ENCODE measurements around the gene KCNH1.

Gene KCNH1

DNA sequence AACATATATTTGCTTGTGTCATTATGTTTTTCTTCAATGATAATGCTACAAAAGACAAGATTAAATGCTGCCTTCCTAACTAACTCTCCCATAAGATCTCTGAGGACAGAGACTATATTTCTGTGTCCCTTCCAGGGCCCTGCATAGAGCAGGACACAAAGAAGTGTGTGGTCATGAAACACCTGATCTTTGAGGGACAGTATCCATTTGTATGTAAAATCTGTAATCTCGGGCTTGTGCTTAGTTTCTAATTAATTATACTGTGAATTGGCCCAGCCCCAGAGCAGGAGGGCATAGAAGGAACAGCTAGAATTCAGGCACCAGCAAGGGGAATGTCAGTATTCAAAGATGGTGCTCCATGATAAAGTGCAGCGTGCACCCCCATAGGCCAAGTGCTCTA is 430.4 kb downstream of the KCNH1 start:
- Histone ChIP-seq H3K9me3 (ENCODE audit: control insufficient read depth, insufficient read depth, low read length) (no peaks in the 10 kb centered on the region), H3K36me3 (ENCODE audit: insufficient read depth, low read length) (no peaks in the 10 kb centered on the region), H3K9ac (ENCODE audit: low read depth, low read length) (no peak overlapping the region), H3K4me1 (ENCODE audit: insufficient read depth, low read length) (no peaks in the 10 kb centered on the region)

DNA sequence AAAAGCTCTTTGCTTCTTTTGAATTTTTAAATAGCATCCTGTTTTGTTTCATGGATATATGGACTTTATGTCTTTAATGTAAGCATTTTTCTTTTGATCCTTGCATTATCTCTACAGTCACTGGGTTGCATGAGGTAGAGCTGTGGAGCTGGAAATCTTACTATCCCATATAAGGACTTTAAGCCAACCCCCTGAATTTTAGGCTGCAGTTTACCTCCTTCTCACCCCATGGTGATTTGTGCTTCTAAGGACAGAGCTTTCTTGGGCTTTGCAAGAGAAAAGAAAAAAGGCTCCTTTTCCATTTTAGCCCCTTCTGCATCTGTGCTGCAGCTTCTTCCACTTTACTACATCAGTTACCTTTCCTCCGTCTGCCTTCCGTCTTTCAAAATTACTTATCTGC is 431.4 kb downstream of the KCNH1 start:
- Histone ChIP-seq H3K4me1 (ENCODE audit: insufficient read depth, low read length) (no peaks in the 10 kb centered on the region), H3K9ac (ENCODE audit: low read depth, low read length) (no peak overlapping the region), H3K36me3 (ENCODE audit: insufficient read depth, low read length) (no peaks in the 10 kb centered on the region), H3K9me3 (ENCODE audit: control insufficient read depth, insufficient read depth, low read length) (no peaks in the 10 kb centered on the region)

DNA sequence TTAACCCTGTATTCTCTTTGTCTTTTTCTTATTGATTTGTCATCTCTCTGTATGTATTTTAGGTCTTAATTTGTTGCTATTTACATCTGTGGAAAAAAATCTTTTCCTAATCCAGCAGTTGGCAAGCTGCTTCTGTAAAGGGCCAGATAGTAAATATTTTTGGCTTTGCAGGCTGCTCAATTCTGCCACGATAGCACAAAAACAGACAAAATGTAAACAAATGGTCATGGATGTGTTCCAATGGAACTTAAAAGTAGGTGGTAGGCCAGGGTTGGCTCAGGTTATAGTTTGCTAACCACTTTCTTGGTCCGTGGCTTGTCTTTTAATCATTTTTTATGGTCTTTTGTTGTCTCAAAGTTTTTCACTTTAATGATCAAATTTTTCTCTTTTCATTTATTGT is 433.4 kb downstream of the KCNH1 start:
- Histone ChIP-seq H3K9ac (ENCODE audit: low read depth, low read length) (no peak overlapping the region), H3K36me3 (ENCODE audit: insufficient read depth, low read length) (no peaks in the 10 kb centered on the region), H3K4me1 (ENCODE audit: insufficient read depth, low read length) (no peaks in the 10 kb centered on the region), H3K9me3 (ENCODE audit: control insufficient read depth, insufficient read depth, low read length) (no peaks in the 10 kb centered on the region)

DNA sequence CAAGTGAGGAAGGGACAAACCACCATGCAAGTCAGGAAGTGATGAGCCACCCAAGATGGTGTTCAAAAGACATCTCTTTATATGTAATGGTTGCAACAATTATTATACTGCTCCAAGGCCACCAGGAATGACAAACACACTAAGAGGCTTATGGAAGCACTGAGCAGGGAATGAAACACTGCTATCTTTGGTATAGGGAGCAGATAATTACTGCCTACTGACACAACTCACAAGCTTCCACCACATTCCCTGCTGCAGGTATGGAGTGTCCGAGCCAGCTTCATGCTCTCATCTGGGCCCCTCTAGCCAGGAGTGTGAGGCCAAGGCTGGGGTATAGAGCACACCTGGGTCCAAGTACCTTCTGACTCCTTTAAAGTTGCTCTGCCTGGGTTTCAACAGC is 433.9 kb downstream of the KCNH1 start:
- no peaks in the 10 kb centered on the region for H3K4me1 ChIP-seq (ENCODE audit: insufficient read depth, low read length)
- no peaks in the 10 kb centered on the region for H3K9me3 ChIP-seq (ENCODE audit: control insufficient read depth, insufficient read depth, low read length)
- H3K36me3 ChIP-seq (ENCODE audit: insufficient read depth, low read length), result no peaks in the 10 kb centered on the region
- no peak overlapping the region for H3K9ac ChIP-seq (ENCODE audit: low read depth, low read length)

DNA sequence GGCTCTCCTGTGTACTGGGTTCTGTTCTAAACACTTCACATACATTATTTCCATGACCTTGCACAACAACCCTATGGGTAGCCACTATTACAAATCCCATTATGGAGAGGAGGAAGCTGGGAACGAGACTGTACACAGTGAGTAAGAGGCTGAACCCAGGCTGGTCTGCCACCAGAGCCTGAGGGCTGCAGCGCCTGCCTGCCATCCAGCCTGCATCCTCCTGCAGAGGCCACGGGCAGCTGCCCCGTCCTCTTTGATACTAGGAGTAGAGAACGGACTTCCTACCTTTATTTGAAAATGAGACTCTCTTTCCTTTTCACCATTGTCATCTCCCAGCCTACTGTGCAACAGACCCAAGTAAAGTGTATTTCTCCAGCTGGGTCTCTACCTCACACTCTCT is 435.3 kb downstream of the KCNH1 start:
- Histone ChIP-seq H3K36me3 (ENCODE audit: insufficient read depth, low read length) (no peaks in the 10 kb centered on the region), H3K4me1 (ENCODE audit: insufficient read depth, low read length) (no peaks in the 10 kb centered on the region), H3K9ac (ENCODE audit: low read depth, low read length) (no peak overlapping the region), H3K9me3 (ENCODE audit: control insufficient read depth, insufficient read depth, low read length) (no peaks in the 10 kb centered on the region)

DNA sequence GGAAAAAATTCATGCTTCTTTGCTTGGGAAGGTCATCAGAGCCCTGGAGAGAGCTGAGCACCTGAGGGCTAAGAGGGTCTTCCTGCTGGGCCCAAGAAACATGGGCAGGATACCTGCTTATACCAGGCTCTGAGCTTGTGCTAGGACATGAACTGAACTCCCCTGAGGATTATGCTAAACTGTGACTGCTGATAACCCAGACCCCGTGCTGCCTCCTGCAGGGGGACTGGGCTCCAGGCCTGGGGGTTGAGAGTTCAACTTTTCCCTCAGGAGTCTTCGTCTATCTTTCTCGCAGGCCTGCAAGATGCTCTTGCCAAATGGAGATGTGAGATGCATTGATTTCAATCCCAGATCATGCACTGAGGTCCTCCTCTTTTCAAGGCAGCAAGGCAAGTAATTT is 436.8 kb downstream of the KCNH1 start:
- Histone ChIP-seq H3K36me3 (ENCODE audit: insufficient read depth, low read length) (no peaks in the 10 kb centered on the region), H3K4me1 (ENCODE audit: insufficient read depth, low read length) (no peaks in the 10 kb centered on the region), H3K9ac (ENCODE audit: low read depth, low read length) (no peak overlapping the region)

DNA sequence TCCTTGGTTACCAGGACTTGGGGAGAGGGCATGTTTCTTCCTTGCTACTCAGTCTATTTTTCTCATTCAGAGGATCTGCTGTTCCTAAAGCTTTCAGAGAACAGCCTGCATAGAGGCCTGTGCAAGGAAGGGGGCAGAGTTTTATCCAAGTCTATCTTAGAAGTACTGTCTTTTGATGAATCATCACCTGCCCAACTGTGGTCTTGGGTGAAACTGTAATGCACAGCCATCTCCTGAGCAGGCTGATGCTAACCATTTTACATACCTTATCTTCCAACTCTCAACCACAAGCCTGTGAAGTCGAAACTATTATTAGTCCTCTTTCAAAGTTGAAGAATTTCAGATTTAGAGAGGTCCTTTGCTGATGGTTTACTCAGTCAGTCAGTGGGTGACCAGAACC is 437.2 kb downstream of the KCNH1 start:
- no peak overlapping the region for H3K9ac ChIP-seq (ENCODE audit: low read depth, low read length)
- H3K9me3 ChIP-seq (ENCODE audit: control insufficient read depth, insufficient read depth, low read length), result no peaks in the 10 kb centered on the region
- H3K4me1 ChIP-seq (ENCODE audit: insufficient read depth, low read length), result no peaks in the 10 kb centered on the region
- H3K36me3 ChIP-seq (ENCODE audit: insufficient read depth, low read length), result no peaks in the 10 kb centered on the region

More for the DNA sequence above, 436.8 kb downstream of the KCNH1 start:
- H3K9me3 ChIP-seq (ENCODE audit: control insufficient read depth, insufficient read depth, low read length), result no peaks in the 10 kb centered on the region

DNA sequence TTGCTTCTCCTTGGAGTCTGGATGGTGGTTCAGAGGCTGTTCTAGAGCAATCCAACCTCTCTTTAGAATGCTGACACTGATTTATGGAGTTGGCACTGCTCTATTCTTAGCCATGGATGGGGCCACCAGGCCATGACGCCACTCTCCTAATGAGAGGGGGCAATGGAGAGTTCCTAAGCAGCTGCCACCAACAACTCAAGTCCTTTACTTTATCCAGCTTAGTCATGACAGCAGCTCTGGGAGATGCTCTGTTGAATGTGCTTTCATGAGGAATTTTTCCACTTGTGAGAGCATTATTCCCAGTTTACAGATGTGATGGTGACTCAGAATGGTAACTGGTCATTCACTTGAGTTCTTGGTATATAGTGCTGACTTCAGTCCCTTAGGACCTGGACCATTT is 438.9 kb downstream of the KCNH1 start:
- Histone ChIP-seq H3K36me3 (ENCODE audit: insufficient read depth, low read length) (no peaks in the 10 kb centered on the region), H3K4me1 (ENCODE audit: insufficient read depth, low read length) (no peaks in the 10 kb centered on the region)

DNA sequence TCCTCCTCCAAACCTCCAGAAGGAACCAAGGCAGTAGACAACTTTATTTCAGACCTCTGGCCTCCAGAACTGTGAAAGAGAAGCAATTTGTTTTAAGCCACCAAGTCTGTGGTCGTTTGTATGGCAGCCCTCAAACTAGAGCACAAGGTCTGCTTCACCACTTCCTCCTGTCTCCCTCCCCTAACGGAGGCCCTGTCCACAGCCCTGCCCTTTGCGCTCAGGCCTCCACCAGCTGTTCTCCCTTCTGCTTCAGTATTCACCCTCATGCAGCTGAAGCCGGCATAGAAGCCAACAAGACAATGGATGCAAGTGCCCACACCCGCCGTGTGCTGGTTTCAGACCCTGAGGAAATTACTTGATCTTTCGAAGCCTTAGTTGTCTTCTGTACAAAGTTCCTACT is 441.2 kb downstream of the KCNH1 start:
- Histone ChIP-seq H3K9ac (ENCODE audit: low read depth, low read length) (no peak overlapping the region), H3K9me3 (ENCODE audit: control insufficient read depth, insufficient read depth, low read length) (no peaks in the 10 kb centered on the region), H3K4me1 (ENCODE audit: insufficient read depth, low read length) (no peaks in the 10 kb centered on the region), H3K36me3 (ENCODE audit: insufficient read depth, low read length) (no peaks in the 10 kb centered on the region)

More for the DNA sequence above, 438.9 kb downstream of the KCNH1 start:
- Histone ChIP-seq H3K9ac (ENCODE audit: low read depth, low read length) (no peak overlapping the region), H3K9me3 (ENCODE audit: control insufficient read depth, insufficient read depth, low read length) (no peaks in the 10 kb centered on the region)

DNA sequence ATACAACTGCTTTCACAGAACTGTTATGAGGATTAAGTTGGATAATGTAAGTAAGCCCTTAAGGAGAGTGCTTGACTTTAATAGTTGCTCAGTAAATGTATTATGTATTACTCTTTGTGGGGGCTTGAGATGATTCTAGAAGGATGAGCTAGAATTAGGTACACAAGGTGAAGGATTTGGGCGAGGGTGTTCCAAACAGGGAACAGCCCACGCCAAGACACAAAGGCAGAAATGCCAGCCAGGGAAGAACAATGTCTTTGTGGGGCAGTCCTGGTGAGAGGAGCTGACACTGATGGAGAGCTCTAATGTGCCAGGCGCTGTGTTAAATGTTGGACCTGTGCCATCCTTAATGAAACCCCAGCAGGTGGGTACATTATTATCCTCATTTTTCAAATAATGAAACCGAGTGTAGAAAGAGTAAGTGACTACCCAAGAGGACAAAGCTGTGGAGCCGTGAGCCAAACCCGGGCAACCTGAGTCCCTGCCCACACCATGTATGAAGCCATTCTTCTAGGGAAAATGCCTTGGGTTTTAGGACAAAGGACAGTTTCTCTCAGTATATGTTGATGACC is 442.8 kb downstream of the KCNH1 start:
- H3K4me1 ChIP-seq (ENCODE audit: insufficient read depth, low read length), result no peaks in the 10 kb centered on the region
- no peaks in the 10 kb centered on the region for H3K9me3 ChIP-seq (ENCODE audit: control insufficient read depth, insufficient read depth, low read length)
- no peaks in the 10 kb centered on the region for H3K36me3 ChIP-seq (ENCODE audit: insufficient read depth, low read length)
- H3K9ac ChIP-seq (ENCODE audit: low read depth, low read length), result no peak overlapping the region

DNA sequence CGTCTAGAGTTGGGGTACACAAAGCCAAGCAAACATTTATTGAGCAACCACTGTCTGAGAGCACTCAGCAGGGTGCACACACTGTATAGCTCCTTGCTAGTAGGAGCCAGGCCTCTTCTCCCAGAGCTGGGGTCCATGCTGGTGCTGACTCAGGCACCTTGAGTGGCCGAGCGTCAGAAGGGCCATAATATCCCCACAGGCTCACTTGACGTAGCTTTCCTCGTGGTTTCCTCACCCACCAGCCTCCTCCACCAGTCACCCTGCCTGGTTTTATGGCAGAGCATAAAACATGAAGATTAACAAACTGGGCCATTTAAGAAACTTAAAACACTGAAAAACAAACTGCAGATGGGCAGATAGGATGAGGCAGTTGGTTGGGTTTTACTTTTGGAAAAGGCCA is 443.7 kb downstream of the KCNH1 start:
- H3K36me3 ChIP-seq (ENCODE audit: insufficient read depth, low read length), result no peaks in the 10 kb centered on the region

DNA sequence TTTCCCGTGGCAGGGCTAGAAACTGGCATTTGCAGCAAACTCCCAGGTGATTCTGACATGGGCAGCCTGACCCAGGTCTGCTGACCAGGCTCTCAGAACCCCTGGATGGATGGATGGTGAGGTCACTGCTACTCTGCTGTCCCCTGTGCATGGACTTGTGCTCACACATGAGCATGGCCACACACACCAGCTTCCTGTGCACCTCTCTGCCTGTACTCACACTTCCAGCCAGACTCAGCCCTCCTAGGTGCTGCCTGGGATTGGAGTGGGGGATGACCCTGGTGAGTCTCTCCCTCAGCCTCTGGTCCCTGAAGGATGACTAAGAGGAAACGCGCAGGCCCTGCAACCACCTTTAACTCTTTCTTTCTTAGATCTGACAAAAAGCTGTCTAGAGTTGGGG is 444.1 kb downstream of the KCNH1 start:
- H3K4me1 ChIP-seq (ENCODE audit: insufficient read depth, low read length), result no peaks in the 10 kb centered on the region
- H3K36me3 ChIP-seq (ENCODE audit: insufficient read depth, low read length), result no peaks in the 10 kb centered on the region
- H3K9ac ChIP-seq (ENCODE audit: low read depth, low read length), result no peak overlapping the region
- H3K9me3 ChIP-seq (ENCODE audit: control insufficient read depth, insufficient read depth, low read length), result no peaks in the 10 kb centered on the region

More for the DNA sequence above, 443.7 kb downstream of the KCNH1 start:
- H3K4me1 ChIP-seq (ENCODE audit: insufficient read depth, low read length), result no peaks in the 10 kb centered on the region
- H3K9ac ChIP-seq (ENCODE audit: low read depth, low read length), result no peak overlapping the region
- no peaks in the 10 kb centered on the region for H3K9me3 ChIP-seq (ENCODE audit: control insufficient read depth, insufficient read depth, low read length)

DNA sequence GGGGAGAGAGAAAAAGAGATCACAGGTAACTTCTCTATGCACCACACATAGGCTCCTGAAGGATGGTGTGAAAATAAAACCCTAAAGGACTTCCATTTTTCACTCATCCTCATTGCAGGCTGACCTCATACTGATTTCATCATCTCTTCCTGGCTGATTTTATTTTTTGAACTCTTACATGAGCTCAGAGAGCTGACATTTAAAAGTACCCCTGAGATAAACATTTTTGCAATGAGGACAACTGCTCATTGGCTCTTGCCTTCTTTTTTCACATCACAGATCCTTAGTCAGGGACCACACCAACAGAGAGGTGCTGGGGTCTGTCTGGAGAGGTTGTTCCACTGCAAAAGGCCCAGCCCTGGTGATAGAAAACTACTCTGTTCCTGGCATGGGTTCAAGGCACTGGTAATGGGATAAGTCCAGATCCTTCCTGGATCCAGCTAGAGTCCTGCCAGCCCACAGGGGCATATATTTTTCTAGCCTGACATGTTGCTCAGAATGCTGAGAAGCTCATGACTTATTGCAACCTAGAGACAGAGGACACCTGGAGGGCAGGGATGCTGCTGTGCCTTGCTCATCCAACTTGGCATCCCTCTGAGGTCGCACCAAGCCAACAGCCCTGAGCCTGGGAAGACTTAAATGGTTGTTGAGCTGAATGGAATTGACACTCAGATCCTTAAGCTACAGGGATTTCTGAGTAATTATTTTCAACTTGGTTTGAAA is 445.3 kb downstream of the KCNH1 start:
- Histone ChIP-seq H3K9ac (ENCODE audit: low read depth, low read length) (no peak overlapping the region), H3K9me3 (ENCODE audit: control insufficient read depth, insufficient read depth, low read length) (no peaks in the 10 kb centered on the region), H3K36me3 (ENCODE audit: insufficient read depth, low read length) (no peaks in the 10 kb centered on the region), H3K4me1 (ENCODE audit: insufficient read depth, low read length) (no peaks in the 10 kb centered on the region)

DNA sequence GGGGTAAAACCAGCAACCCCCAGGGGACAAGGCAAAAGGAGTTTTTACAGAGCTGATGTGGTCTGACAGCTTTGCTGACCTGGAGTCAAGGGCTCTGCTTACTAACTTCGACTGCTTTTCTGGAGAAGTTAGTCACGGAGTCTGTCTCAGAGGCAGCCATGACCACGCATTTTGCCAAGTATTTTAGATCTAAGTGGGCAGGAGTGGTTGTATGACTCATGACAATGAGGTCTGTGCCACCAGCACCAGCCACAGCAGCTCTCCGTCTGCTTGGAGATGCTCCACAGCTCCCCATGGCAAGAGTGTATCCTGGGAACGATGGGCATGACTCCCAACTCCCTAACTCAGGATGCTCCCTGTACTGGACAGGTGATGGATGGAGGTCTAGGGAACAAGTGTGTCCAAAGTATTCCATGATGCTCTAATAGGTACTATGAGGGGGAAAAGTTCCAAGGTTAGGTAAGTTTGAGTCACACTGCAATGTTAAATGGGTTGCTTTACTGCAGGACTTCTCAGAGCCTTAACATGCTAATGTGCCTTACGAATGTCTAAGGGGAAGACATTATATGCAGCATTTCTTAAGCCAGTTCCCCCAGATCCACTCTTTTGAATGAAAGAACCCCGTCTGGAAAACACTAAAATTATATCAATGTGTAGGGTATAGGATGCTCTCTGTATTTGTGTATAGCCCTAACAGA is 446.2 kb downstream of the KCNH1 start:
- Histone ChIP-seq H3K9me3 (ENCODE audit: control insufficient read depth, insufficient read depth, low read length) (no peaks in the 10 kb centered on the region), H3K4me1 (ENCODE audit: insufficient read depth, low read length) (no peaks in the 10 kb centered on the region), H3K9ac (ENCODE audit: low read depth, low read length) (no peak overlapping the region), H3K36me3 (ENCODE audit: insufficient read depth, low read length) (no peaks in the 10 kb centered on the region)

DNA sequence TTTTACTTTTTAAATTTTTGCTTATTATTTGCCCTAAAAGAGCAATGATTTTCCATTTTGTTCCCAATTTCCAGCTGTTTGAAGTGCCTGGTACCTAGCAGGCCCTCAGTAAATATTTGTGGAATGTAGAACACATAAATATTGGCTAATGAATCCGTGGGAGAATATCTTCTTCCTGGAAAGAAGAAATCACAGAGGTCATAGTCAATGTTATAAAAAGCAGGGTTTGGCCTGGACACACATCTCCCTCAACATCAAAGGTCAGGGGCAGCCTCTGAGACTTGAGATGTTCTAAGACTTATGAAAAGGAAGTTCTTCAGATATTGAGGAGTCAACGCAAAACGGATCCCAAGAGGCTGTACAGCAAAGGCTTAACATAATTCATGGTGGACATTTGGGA is 447.1 kb downstream of the KCNH1 start:
- H3K9me3 ChIP-seq (ENCODE audit: control insufficient read depth, insufficient read depth, low read length), result no peaks in the 10 kb centered on the region
- H3K4me1 ChIP-seq (ENCODE audit: insufficient read depth, low read length), result no peaks in the 10 kb centered on the region
- no peak overlapping the region for H3K9ac ChIP-seq (ENCODE audit: low read depth, low read length)
- H3K36me3 ChIP-seq (ENCODE audit: insufficient read depth, low read length), result no peaks in the 10 kb centered on the region
